ENCODE results near the gene CDC6. TPM values are rescaled to one million over a fixed set of nuclear protein-coding genes. Genes with fewer than 3 reads are reported as not detected.

CDC6 gene
- total RNA-seq, 1 experiment from 2014 or later = 96.8 TPM

DNA sequence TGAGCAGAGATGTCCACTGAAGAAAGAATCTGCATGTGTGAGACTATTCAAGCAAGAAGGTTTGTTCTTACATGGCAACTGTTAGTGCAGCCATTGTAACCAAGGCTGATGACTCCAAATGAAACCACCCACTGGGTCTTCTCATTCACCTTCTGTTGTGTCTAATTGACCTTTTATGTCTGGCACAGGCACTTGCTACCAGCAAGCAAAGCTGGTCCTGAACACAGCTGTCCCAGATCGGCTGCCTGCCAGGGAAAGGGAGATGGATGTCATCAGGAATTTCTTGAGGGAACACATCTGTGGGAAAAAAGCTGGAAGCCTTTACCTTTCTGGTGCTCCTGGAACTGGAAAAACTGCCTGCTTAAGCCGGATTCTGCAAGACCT lies 3.6 kb downstream of the CDC6 start:
- Mint-ChIP-seq H3K36me3 (ENCODE audit: insufficient read depth, unreplicated experiment) (peaks cover 39% of the 10 kb centered on the region), H3K4me1 (ENCODE audit: insufficient read depth, unreplicated experiment) (peaks cover 15% of the 10 kb centered on the region), H3K27me3 (ENCODE audit: insufficient read depth, unreplicated experiment) (no peaks in the 10 kb centered on the region), H3K4me3 (ENCODE audit: unreplicated experiment) (no peak overlapping the region), H3K9me3 (ENCODE audit: unreplicated experiment) (no peaks in the 10 kb centered on the region), H3K27ac (ENCODE audit: low read depth, unreplicated experiment) (no peak overlapping the region)
- no peak for DNase-seq (ENCODE audit: unreplicated experiment)
- POLR2A ChIA-PET = interaction anchor here (0.6 to 3.5 kb wide), 7 partner anchors 16 to 233 kb away, joined by 3 to 17 read pairs (median 6); partner anchors contain the start of gene WIPF2
- intact Hi-C loops (cut with micrococcal nuclease) = no loop called here
- TF ChIP-seq, protein P1, sequence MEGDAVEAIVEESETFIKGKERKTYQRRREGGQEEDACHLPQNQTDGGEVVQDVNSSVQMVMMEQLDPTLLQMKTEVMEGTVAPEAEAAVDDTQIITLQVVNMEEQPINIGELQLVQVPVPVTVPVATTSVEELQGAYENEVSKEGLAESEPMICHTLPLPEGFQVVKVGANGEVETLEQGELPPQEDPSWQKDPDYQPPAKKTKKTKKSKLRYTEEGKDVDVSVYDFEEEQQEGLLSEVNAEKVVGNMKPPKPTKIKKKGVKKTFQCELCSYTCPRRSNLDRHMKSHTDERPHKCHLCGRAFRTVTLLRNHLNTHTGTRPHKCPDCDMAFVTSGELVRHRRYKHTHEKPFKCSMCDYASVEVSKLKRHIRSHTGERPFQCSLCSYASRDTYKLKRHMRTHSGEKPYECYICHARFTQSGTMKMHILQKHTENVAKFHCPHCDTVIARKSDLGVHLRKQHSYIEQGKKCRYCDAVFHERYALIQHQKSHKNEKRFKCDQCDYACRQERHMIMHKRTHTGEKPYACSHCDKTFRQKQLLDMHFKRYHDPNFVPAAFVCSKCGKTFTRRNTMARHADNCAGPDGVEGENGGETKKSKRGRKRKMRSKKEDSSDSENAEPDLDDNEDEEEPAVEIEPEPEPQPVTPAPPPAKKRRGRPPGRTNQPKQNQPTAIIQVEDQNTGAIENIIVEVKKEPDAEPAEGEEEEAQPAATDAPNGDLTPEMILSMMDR (IDR thresholded peaks at IDR 0.05; ENCODE audit: unreplicated experiment) = no peak
- no TSS peak for BruUV-seq (replicated peaks)
- CTCF ChIA-PET = interaction anchor here (0.6 to 8.6 kb wide), 16 partner anchors 8 to 365 kb away, joined by 3 to 131 read pairs (median 4); partner anchors contain the start of genes CSF3 and WIPF2

DNA sequence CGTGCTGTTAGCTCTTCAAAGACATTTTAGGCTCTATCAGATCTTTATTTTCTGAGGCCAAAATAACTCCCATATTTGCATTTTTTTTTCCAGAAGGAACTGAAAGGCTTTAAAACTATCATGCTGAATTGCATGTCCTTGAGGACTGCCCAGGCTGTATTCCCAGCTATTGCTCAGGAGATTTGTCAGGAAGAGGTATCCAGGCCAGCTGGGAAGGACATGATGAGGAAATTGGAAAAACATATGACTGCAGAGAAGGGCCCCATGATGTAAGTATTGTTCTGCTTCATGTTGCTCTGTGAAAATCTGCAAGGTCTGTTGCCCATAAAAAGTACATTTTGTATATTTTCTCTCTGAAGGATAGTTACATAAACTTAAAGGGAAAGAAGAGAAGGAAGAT lies 5.7 kb downstream of the CDC6 start:
- Mint-ChIP-seq H3K36me3 (ENCODE audit: insufficient read depth, unreplicated experiment) (peaks cover 42% of the 10 kb centered on the region), H3K27me3 (ENCODE audit: insufficient read depth, unreplicated experiment) (no peaks in the 10 kb centered on the region), H3K4me1 (ENCODE audit: insufficient read depth, unreplicated experiment) (peaks cover 10% of the 10 kb centered on the region), H3K9me3 (ENCODE audit: unreplicated experiment) (no peaks in the 10 kb centered on the region), H3K27ac (ENCODE audit: low read depth, unreplicated experiment) (no peak overlapping the region), H3K4me3 (ENCODE audit: unreplicated experiment) (no peak overlapping the region)
- intact Hi-C loops (cut with micrococcal nuclease) = no loop called here
- no TSS peak for BruUV-seq (replicated peaks)
- CTCF ChIA-PET = interaction anchor here (0.6 to 8.6 kb wide), 13 partner anchors 9 to 271 kb away, joined by 3 to 131 read pairs (median 4); partner anchors contain the start of gene WIPF2
- POLR2A ChIA-PET = interaction anchor here (0.6 to 3.5 kb wide), 4 partner anchors 9 to 74 kb away, joined by 3 to 17 read pairs (median 4); partner anchors contain the start of gene WIPF2
- TF ChIP-seq, protein P1 (IDR thresholded peaks at IDR 0.05; ENCODE audit: unreplicated experiment) = no peak
- DNase-seq (ENCODE audit: unreplicated experiment) = no peak

DNA sequence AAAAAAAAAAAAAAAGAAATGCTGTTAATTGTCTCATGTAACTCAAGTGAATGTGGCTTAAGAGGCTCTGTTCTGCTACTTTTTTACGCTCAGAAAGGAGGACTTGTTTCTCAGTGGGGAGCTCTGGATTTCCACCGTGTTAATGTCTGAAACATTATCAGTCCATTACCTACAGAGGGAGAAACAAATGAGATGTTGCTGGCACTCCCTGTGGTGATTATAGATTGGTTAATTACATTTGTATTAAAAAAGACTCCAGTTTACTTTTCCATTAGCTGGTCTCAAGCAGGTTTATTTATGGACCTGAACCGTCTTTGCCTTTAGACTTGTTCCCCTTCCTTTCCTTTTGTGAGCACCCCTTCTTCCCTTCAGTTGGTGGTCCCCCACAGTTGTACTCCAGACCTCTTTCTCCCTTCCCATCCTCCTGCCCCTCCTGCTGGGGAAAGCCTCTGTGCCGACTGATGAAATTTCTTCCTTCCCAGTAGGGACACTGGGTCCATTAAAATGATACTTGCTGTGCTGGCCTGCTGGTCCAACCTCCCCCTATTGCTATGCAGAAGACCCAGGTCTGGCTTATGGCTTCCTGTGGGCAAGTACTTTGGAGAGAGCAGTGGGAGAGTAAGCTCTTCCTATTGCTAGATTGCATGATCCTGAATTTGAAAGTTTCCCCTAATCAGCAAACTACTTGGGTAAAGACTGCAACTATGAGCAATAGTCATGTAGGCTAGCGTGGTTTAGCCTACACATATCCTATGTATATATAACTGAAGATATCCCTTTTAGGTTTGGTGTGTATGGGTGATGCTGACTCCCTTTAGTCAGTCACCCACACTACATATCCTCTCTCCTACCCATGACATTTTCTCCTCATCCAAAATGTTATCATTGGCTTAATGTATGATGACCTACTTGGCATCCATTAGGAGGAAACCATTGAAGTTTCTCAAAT lies 8.1 kb downstream of the CDC6 start:
- no TSS peak for BruUV-seq (replicated peaks)
- Mint-ChIP-seq H3K27me3 (ENCODE audit: insufficient read depth, unreplicated experiment) (no peaks in the 10 kb centered on the region), H3K27ac (ENCODE audit: low read depth, unreplicated experiment) (no peak overlapping the region), H3K36me3 (ENCODE audit: insufficient read depth, unreplicated experiment) (peaks cover 52% of the 10 kb centered on the region), H3K4me3 (ENCODE audit: unreplicated experiment) (no peak overlapping the region), H3K4me1 (ENCODE audit: insufficient read depth, unreplicated experiment) (peaks cover 4% of the 10 kb centered on the region), H3K9me3 (ENCODE audit: unreplicated experiment) (no peaks in the 10 kb centered on the region)
- intact Hi-C loops (cut with micrococcal nuclease) = no loop called here
- no peak for DNase-seq (ENCODE audit: unreplicated experiment)
- TF ChIP-seq, protein P1 (IDR thresholded peaks at IDR 0.05; ENCODE audit: unreplicated experiment) = no peak
- POLR2A ChIA-PET = interaction anchor here (0.6 kb wide), 3 partner anchors 8 to 175 kb away, joined by 3 read pairs; no protein-coding TSS in a partner anchor
- CTCF ChIA-PET = interaction anchor here (0.6 to 8.6 kb wide), 8 partner anchors 7 to 183 kb away, joined by 3 to 131 read pairs (median 4); no protein-coding TSS in a partner anchor

DNA sequence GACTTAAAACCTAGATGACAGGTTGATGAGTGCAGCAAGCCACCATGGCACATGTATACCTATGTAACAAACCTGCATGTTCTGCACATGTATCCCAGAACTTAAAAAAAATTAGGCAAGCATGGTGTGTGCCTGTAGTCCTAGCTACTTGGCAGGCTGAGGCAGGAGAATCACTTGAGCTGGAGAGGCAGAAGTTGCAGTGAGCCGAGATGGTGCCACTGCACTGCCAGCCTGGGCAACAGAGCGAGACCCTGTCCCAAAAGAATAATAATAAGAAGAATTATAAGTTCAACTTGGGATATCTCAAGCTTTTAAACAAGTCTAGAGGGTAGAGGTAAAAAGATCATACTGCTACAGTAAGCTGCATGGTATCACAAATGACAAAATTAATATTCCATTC lies 9.8 kb downstream of the CDC6 start:
- TF ChIP-seq, protein P1 (IDR thresholded peaks at IDR 0.05; ENCODE audit: unreplicated experiment) = no peak
- Mint-ChIP-seq H3K27me3 (ENCODE audit: insufficient read depth, unreplicated experiment) (no peaks in the 10 kb centered on the region), H3K4me3 (ENCODE audit: unreplicated experiment) (no peak overlapping the region), H3K4me1 (ENCODE audit: insufficient read depth, unreplicated experiment) (peaks cover 4% of the 10 kb centered on the region), H3K9me3 (ENCODE audit: unreplicated experiment) (no peaks in the 10 kb centered on the region), H3K27ac (ENCODE audit: low read depth, unreplicated experiment) (no peak overlapping the region), H3K36me3 (ENCODE audit: insufficient read depth, unreplicated experiment) (peaks cover 51% of the 10 kb centered on the region)
- no peak for DNase-seq (ENCODE audit: unreplicated experiment)
- ChIA-PET POLR2A (interaction anchor here (1.1 kb wide), 1 partner anchor 10 kb away, joined by 3 read pairs; no protein-coding TSS in a partner anchor), CTCF (interaction anchor here (1.3 to 19.0 kb wide), 2 partner anchors 60 to 95 kb away, joined by 3 to 396 read pairs; partner anchors contain the start of gene GJD3)
- intact Hi-C loops (cut with micrococcal nuclease) = no loop called here
- BruUV-seq (replicated peaks) = no TSS peak

Data from MCF 10A (cell line).